GM19240 (cell line): ENCODE measurements around the gene RPL36.

Experiments
- DNase-seq: peaks from one replicate; pipeline ENCODE4 v3.0.0; 2011; ENCODE audit warnings: low spot score; ENCODE audit not compliant: insufficient read length

The RPL36 gene

DNA sequence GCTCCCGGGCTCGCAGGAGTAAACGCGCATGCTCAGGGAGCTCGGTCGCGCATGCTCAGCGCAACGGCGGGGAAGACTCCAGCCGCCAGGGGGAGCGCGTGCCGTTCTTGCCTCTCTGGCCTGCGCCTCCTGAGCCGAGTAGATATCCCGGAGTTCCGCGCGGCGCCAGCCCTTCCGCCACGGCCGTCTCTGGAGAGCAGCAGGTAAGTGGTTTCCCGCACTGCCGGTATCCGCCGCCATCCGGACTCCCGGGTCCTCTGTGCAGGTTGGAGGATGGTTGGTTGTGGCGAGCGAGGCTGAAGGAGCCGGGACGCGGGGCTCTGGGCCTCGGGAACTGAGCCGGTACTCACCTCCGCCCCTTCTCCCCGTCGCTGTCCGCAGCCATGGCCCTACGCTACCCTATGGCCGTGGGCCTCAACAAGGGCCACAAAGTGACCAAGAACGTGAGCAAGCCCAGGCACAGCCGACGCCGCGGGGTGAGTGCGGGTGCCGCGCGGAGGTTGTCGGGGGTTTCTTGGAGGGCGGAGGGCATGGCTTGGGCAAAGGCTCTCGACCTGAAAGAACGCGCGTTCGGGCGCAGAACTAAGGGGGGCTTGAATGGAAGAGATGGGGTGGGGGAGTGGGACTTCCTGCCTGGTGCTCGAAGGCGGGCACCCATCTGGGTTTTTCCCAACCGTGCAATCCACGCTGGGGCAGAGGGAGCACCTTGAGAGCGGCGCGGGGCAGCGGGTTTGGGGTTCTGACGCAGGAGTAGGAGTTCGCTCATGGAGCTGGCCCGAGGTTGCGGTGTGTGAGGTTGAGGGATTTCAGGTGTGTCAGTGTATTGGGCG is at the start of gene RPL36:
Gene RPL36, plus strand, starts transcription at position 171 of the 830 bp plus-strand sequence. Its CDS starts 213 bp downstream, at position 384.
- DNase-seq, result peak; percentile 99

- DNase-seq, result no peak
Measured at GRCh38 chr19:5641171-5641570, 48.9 kb upstream of the RPL36 start.

GRCh38 chr19:5642204-5642603 is 47.9 kb upstream of the RPL36 start:
- no peak for DNase-seq

- DNase-seq, result no peak
Measured at GRCh38 chr19:5643060-5643459, 47.0 kb upstream of the RPL36 start.

DNA sequence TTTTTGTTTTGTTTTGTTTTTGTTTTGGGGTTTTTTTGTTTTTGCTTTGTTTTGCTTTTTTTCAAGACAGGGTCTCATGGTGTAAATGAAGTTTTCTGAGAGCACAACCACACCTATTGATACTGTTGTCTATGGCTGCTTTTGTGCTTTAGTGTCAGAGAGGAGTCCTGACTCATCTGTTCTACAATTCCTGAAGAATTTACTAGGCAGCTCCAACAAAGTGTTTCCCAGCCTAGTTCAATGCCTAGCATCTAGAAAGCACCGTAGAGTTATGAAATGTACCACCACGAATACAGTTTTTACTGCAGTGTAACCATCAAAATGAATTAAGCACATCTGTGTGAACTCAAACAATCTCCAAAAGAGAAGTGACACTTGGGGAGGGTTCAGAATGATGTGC is 46.1 kb upstream of the RPL36 start:
- no peak for DNase-seq

DNA sequence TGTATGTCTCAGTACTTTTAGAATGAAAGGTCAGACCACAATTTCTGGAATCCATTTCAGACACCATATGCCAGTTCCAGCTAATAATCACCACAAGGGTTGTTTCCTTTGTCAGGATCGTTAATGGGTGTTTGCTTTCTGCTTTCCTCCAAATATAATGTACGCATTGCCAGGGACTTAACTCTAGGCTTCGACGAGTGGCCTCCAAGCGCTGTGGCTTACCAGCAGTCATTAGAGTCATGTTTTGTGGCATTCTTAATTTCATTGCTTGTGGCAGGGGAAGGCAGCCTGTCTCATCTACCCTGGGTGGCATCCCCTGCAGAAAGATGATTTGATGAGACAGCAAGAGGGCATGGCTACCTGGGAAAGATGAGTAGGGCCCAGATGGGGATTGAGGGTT is 44.7 kb upstream of the RPL36 start:
- DNase-seq, result no peak

- DNase-seq, result no peak
Measured at GRCh38 chr19:5646703-5647102, 43.4 kb upstream of the RPL36 start.

- no peak for DNase-seq
Measured at GRCh38 chr19:5648464-5648863, 41.6 kb upstream of the RPL36 start.

- DNase-seq, result no peak
Measured at GRCh38 chr19:5651361-5651760, 38.7 kb upstream of the RPL36 start.

DNA sequence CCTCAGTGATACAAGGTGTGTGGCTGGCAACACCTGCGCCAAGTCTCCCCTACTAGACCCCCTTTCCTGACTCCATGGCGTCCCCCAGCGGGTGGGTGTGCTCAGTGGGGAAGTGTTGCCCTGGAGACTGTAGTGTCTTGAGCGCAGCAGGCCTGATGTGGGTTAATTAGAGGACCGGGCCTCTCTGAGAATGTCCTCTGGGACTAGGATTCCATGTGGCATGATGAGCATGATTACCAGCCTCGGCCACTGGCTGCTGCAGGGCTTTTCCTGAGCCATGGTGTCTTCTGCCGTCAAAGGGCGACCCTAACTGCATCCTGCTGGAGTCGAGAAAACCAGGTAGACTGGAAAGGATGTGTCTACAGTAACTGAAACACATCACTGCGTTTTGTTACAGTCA is 37.8 kb upstream of the RPL36 start:
- DNase-seq, result no peak

- DNase-seq, result no peak
Measured at GRCh38 chr19:5654931-5655330, 35.2 kb upstream of the RPL36 start.

DNA sequence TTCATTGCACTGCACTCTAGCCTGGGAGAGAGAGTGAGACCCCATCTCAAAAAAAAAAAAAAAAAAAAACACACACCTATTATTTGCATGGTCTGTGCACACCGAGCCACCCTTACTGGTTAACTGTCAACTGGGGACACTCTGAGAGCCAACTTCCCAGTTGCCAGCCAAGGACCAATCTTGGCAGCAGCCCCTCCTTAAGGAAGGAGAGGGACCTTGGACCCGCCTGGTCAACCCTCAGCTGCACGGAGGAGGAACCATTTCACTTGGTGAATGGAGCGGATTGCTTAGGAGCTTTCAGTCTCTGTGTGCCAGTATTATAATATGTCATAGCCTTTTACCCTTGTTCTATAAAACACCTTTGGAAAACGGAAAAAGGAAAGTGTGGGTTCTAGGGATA is 34.7 kb upstream of the RPL36 start:
- DNase-seq, result no peak

DNA sequence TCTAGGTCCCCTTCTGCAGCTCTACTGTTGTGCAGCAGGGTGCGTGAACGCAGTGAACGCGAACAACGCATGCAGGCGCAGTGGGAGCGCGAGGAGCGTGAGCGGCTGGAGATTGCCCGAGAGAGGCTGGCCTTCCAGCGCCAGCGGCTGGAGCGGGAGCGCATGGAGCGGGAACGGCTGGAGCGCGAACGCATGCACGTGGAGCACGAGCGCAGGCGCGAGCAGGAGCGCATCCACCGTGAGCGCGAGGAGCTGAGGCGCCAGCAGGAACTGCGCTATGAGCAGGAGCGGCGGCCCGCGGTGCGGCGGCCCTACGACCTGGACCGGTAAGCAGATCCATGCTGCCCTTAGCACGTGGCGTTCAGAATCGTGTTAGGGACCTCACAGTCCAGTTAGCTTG is 28.6 kb upstream of the RPL36 start:
- DNase-seq, result no peak

- no peak for DNase-seq
Measured at GRCh38 chr19:5663904-5664303, 26.2 kb upstream of the RPL36 start.

GRCh38 chr19:5664515-5664914 is 25.6 kb upstream of the RPL36 start:
- DNase-seq, result no peak

GRCh38 chr19:5665781-5666513 is 24.1 kb upstream of the RPL36 start:
- DNase-seq, result no peak

DNA sequence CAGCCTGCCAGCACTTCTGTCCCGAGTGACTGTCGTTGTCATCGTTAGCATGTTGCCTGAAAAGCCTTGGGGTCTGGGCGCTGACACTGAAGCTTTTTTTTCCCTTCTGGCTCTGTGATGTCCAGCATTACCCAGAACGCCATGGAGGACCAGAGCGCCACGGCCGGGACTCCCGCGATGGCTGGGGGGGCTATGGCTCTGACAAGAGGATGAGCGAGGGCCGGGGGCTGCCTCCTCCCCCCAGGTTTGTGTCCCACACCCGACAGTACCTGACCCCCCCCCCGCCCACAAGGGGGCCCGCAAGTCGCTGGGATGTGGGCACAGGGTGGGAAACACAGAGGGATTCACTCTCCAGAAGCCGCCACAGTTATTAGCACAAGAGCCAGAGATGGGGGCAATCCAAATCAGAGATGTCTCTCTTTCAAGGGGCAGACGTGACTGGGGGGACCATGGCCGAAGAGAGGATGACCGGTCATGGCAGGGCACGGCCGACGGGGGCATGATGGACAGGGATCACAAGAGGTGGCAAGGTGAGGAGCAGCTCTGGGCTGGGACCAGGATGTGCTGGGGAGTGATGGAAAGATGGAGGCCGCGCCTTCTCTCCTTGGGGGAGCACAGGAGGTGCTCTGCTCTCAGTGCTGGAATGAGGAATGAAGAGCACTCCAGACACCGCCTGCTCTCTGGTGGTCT is 23.0 kb upstream of the RPL36 start:
- no peak for DNase-seq

- no peak for DNase-seq
Measured at GRCh38 chr19:5667751-5668271, 22.3 kb upstream of the RPL36 start.

DNA sequence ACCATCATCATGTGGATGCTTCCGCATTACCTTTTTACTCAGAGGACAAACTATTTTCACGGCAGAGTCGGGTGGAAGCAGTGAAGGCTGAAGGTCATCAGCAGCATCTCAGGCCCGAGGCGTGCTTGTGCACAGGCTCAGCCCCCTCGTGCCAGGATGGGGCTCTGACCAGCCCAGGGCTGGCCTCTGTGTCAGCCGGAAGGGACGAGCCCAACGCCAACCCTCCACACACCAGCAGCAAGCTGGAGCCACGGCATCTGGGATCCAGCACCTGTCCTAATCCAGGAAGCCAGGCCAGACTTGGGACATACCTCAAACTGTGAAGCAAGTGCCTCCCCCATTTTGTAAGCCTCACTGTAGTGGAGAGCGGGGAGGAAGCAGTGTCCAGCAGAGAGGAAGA is 20.9 kb upstream of the RPL36 start:
- no peak for DNase-seq

- DNase-seq, result no peak
Measured at GRCh38 chr19:5671600-5671999, 18.5 kb upstream of the RPL36 start.

DNA sequence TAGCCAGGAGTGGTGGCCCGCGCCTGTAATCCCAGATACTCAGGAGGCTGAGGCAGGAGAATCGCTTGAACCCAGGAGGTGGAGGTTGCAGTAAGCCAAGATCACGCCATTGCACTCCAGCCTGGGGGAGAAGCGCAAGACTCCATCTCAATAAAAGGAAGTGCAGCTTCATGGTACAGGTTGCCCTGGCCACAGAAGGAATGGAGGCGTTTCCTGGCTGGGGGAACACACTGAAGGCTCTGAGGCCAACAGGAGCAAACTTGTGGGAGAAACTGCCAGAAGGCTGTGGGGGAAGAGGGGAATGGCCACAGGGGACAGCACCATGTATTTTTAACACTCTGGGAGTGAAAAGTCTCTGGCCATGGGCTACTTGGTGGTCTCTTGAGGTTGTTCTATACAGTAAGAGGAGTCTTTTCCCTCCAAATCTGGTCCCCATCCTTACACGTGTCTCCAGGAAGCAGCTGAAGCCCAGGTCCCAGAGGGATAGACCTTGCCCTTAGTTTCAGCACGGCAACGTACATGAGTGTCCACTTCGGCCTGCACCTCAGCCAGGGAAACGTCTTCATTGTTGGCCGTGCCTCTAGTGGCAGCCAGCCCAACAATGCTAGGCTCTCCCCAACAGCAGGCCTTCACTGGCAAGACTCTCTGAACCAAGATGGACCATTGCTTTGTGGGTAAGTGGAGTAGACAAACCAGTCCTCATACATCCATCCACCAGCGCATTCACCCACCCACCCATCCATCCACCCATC is 17.2 kb upstream of the RPL36 start:
- no peak for DNase-seq
